Sigmoid colon (tissue), 7 donors: ENCODE results near the gene CES3. TPM values are rescaled to one million over a fixed set of nuclear protein-coding genes. Genes with fewer than 3 reads are reported as not detected.
A peak's percentile ranks its signal among the peaks of the same experiment; 100 is the strongest.

Source experiments
- DNase-seq: peaks from one replicate; pipeline ENCODE4 v3.0.0-alpha.2; 2019
- H3K27ac ChIP-seq, 4 donors: fragments of 200-600 bp; sonication (generic); one replicate each; pipeline ENCODE4 v1.5.1; 2016 to 2019; ENCODE audit warnings: mild to moderate bottlenecking in 1 of 4
- H3K27me3 ChIP-seq, 3 donors: fragments of 200-600 bp; sonication (generic); one replicate each; pipeline ENCODE4 v1.5.1; 2019; ENCODE audit warnings: mild to moderate bottlenecking in 1 of 3
- H3K36me3 ChIP-seq, 4 donors: fragments of 200-600 bp; sonication (generic); one replicate each; pipeline ENCODE4 v1.5.1; 2016 to 2019
- H3K4me1 ChIP-seq, 4 donors: fragments of 200-600 bp; sonication (generic); one replicate each; pipeline ENCODE4 v1.5.1; 2017 to 2019
- H3K4me3 ChIP-seq, 4 donors: fragments of 200-600 bp; sonication (generic); one replicate each; pipeline ENCODE4 v1.5.1; 2017 to 2019; ENCODE audit warnings: mild to moderate bottlenecking in 2 of 4, moderate library complexity in 1 of 4
- H3K9me3 ChIP-seq, 4 donors: fragments of 200-600 bp in 3 of 4; sonication (generic) in 3 of 4; one replicate each; pipeline versions ENCODE4 v1.5.1 to v1.6.1; 2013 to 2019
- EP300 ChIP-seq, 4 donors: sonication (generic); formaldehyde crosslinking; IDR thresholded peaks; one replicate each; pipeline ENCODE4 v1.6.1; 2017; ENCODE audit warnings: antibody characterized with exemption in 4 of 4
- POLR2A ChIP-seq, 2 donors: fragments of 450-650 bp; IDR thresholded peaks; one replicate each; pipeline ENCODE4 v1.6.1; 2016; ENCODE audit warnings: antibody characterized with exemption in 2 of 2, mild to moderate bottlenecking in 2 of 2, moderate library complexity in 2 of 2
- POLR2AphosphoS5 ChIP-seq, 4 donors: sonication (generic); formaldehyde crosslinking; IDR thresholded peaks; one replicate each; pipeline ENCODE4 v1.6.1; 2017; ENCODE audit warnings: antibody characterized with exemption in 4 of 4
- WGBS, 2 donors: extraction: QIAGEN DNeasy Blood & Tissue Kit; methylation state at CpG; one replicate each; pipeline ENCODE4 v1.1.7; 2013; 5-methylcytosine and 5-hydroxymethylcytosine counted together
- intact Hi-C: fragments of 100-400 bp; cut with DNase I; formaldehyde crosslinking; loops from one replicate; pipeline ENCODE4 v1.15.1; 2023
- polyA plus RNA-seq, 3 donors: library from polyadenylated mRNA; stranded (reverse); fragments of 200-250 nt; gene quantifications; one replicate each; pipeline ENCODE4 v1.2.3, GENCODE V29; 2013
- total RNA-seq, 4 donors: library from RNA; depleted of rRNA; stranded (reverse); fragments of >200 nt; gene quantifications; one replicate each; pipeline ENCODE4 v1.1.0, GENCODE V29; 2016
- TF ChIP-seq, protein P1 (sequence below), 4 experiments: fragments of 450-650 bp in 3 of 4; fragments of 200-600 bp in 1 of 4; IDR thresholded peaks; one replicate each; pipeline ENCODE4 v1.5.1; 2016 to 2019; ENCODE audit warnings: antibody characterized with exemption in 4 of 4, mild to moderate bottlenecking in 3 of 4, moderate library complexity in 2 of 4
- donor health status: healthy with polysubstance abuse.
- donor health status: Bipolar disorder and iron deficiency.
- donor health status: healthy.

CES3 gene
- total and polyA plus RNA-seq, 7 donors, result 0.16 to 48.4 (median 6.7) TPM; not detected in 1

GRCh38 chr16:67017810-67018488, 56.9 kb downstream of the CES3 start:
- no peak for TF ChIP-seq POLR2AphosphoS5 (IDR thresholded peaks at IDR 0.05)
- TF ChIP-seq, protein P1, sequence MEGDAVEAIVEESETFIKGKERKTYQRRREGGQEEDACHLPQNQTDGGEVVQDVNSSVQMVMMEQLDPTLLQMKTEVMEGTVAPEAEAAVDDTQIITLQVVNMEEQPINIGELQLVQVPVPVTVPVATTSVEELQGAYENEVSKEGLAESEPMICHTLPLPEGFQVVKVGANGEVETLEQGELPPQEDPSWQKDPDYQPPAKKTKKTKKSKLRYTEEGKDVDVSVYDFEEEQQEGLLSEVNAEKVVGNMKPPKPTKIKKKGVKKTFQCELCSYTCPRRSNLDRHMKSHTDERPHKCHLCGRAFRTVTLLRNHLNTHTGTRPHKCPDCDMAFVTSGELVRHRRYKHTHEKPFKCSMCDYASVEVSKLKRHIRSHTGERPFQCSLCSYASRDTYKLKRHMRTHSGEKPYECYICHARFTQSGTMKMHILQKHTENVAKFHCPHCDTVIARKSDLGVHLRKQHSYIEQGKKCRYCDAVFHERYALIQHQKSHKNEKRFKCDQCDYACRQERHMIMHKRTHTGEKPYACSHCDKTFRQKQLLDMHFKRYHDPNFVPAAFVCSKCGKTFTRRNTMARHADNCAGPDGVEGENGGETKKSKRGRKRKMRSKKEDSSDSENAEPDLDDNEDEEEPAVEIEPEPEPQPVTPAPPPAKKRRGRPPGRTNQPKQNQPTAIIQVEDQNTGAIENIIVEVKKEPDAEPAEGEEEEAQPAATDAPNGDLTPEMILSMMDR (IDR thresholded peaks at IDR 0.05), result peak in 3 of 4 experiments; percentile 20 to 59 (median 34)
- TF ChIP-seq POLR2A (IDR thresholded peaks at IDR 0.05), result no peak
- no peak for TF ChIP-seq EP300 (IDR thresholded peaks at IDR 0.05)
- DNase-seq, result peak; percentile 71
- intact Hi-C loops, result no loop called here
- no peaks in the 10 kb centered on the region for H3K9me3 ChIP-seq
- H3K4me1 ChIP-seq, result peaks cover 0 to 16% (median 14%) of the 10 kb centered on the region in 4 donors
- 18 to 30% methylated on average over 6 of the region's 6 CpGs for WGBS, 2 donors
- H3K36me3 ChIP-seq, result no peaks in the 10 kb centered on the region
- peaks cover 0 to 10% (median 0%) of the 10 kb centered on the region in 3 donors for H3K27me3 ChIP-seq
- no peak overlapping the region for H3K27ac ChIP-seq
- H3K4me3 ChIP-seq, result no peak overlapping the region

DNA sequence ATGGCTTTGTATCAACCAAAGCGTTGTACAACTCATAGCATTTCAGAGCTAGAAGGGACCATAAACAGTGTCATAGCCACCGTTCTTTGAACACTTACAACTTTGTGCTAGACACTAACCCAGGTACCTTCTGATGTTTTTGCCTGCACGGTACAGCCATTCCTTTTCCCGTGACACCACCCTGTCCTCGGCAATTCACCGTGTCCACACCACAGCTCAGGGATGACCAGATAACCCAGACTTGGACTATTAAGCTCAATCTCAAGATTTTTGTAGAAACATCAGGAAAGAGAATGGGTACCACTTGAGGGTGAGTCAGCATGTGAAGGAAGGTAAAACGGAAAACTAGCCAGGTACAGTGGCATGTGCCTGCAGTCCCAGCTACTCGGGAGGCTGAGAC, 58.1 kb downstream of the CES3 start:
- no peak for TF ChIP-seq POLR2A (IDR thresholded peaks at IDR 0.05)
- TF ChIP-seq, protein P1 (IDR thresholded peaks at IDR 0.05), result no peak
- TF ChIP-seq POLR2AphosphoS5 (IDR thresholded peaks at IDR 0.05), result no peak
- no peak for TF ChIP-seq EP300 (IDR thresholded peaks at IDR 0.05)
- Histone ChIP-seq H3K9me3 (no peaks in the 10 kb centered on the region), H3K27ac (no peak overlapping the region), H3K4me1 (peaks cover 0 to 5% (median 4%) of the 10 kb centered on the region in 4 donors), H3K27me3 (no peaks in the 10 kb centered on the region), H3K4me3 (no peak overlapping the region), H3K36me3 (no peaks in the 10 kb centered on the region)
- 75 to 89% methylated on average over 8 of the region's 8 CpGs for WGBS, 2 donors
- DNase-seq, result peak; percentile 13
- intact Hi-C loops, result no loop called here

DNA sequence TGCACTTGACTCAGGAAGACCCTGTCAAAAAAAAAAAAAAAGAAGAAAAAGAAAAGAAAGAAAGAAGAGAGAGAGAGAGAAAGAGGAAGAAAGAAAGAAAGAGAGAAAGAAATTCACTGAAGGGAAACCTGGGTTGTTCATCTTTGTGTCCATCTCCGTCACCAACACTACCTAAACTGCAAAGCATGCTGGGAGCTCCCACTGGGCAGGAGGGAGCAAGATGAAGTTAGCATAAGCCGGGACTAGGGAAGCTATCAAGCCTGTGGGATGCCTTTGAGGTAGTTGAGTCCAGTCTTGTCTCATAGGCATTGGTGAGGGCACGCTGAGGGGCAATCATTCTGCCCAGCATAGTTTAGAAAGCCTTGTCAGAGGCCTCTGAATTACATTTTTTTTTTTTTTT, 60.3 kb downstream of the CES3 start:
- 74 to 87% methylated on average over 3 of the region's 3 CpGs for WGBS, 2 donors
- intact Hi-C loops, result no loop called here
- H3K27ac ChIP-seq, result no peak overlapping the region
- H3K27me3 ChIP-seq, result no peaks in the 10 kb centered on the region
- H3K4me1 ChIP-seq, result no peaks in the 10 kb centered on the region
- DNase-seq, result peak; percentile 10
- no peak overlapping the region for H3K4me3 ChIP-seq
- TF ChIP-seq, protein P1 (IDR thresholded peaks at IDR 0.05), result no peak
- TF ChIP-seq POLR2AphosphoS5 (IDR thresholded peaks at IDR 0.05), result no peak
- TF ChIP-seq POLR2A (IDR thresholded peaks at IDR 0.05), result no peak
- TF ChIP-seq EP300 (IDR thresholded peaks at IDR 0.05), result no peak
- H3K36me3 ChIP-seq, result no peaks in the 10 kb centered on the region
- no peaks in the 10 kb centered on the region for H3K9me3 ChIP-seq

GRCh38 chr16:67022531-67023214, 61.6 kb downstream of the CES3 start:
- Histone ChIP-seq H3K36me3 (no peaks in the 10 kb centered on the region), H3K9me3 (no peaks in the 10 kb centered on the region), H3K4me3 (no peak overlapping the region), H3K27me3 (no peaks in the 10 kb centered on the region), H3K4me1 (no peaks in the 10 kb centered on the region), H3K27ac (no peak overlapping the region)
- 38 to 75% methylated on average over 4 of the region's 4 CpGs for WGBS, 2 donors
- intact Hi-C loops, result no loop called here
- no peak for DNase-seq
- no peak for TF ChIP-seq EP300 (IDR thresholded peaks at IDR 0.05)
- no peak for TF ChIP-seq POLR2AphosphoS5 (IDR thresholded peaks at IDR 0.05)
- TF ChIP-seq POLR2A (IDR thresholded peaks at IDR 0.05), result no peak
- TF ChIP-seq, protein P1 (IDR thresholded peaks at IDR 0.05), result no peak
